WTC11 (cell line): ENCODE measurements around the gene TMEM238.

Experiments used
- CTCF ChIP-seq: fragments of 200-600 bp; IDR thresholded peaks from 2 replicates; pipeline ENCODE4 v1.8.0; 2022; ENCODE audit warnings: antibody characterized with exemption
- IRF1 ChIP-seq: sonication (generic); formaldehyde crosslinking; IDR thresholded peaks from 2 replicates; pipeline ENCODE4 v1.8.0; 2023; ENCODE audit warnings: missing genetic modification reagents
- NFATC4 ChIP-seq: fragments of 250-450 bp; sonication (Bioruptor Pico); IDR thresholded peaks from 2 replicates; pipeline ENCODE4 v1.9.0; 2021; ENCODE audit warnings: mild to moderate bottlenecking
- TF ChIP-seq, protein P1 (sequence below): sonication (generic); formaldehyde crosslinking; IDR thresholded peaks from 2 replicates; pipeline ENCODE4 v1.8.1; 2023; ENCODE audit warnings: mild to moderate bottlenecking, moderate library complexity, missing genetic modification reagents

DNA sequence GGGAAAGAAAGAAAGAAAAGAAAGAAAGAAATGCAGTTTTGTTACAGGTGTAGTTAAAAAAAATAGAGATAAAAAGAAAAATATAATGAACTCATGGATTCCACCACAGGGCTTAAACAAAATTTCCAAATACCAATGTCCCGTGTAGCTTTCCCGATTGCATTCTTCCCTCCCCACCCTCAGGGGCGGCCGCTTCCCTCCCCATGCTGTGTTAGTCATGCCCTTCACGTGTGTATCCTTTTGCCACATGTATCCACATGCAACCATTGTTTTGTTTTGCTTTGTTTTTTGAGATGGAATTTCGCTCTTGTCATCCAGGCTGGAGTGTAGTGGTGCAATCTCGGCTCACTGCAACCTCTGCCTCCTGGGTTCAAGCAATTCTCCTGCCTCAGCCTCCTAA lies 48.0 kb downstream of the TMEM238 start:
- TF ChIP-seq IRF1 (CRISPR knock-in tag), result no peak
- no peak for TF ChIP-seq CTCF
- no peak for TF ChIP-seq NFATC4 (CRISPR knock-in tag)
- TF ChIP-seq, protein P1, sequence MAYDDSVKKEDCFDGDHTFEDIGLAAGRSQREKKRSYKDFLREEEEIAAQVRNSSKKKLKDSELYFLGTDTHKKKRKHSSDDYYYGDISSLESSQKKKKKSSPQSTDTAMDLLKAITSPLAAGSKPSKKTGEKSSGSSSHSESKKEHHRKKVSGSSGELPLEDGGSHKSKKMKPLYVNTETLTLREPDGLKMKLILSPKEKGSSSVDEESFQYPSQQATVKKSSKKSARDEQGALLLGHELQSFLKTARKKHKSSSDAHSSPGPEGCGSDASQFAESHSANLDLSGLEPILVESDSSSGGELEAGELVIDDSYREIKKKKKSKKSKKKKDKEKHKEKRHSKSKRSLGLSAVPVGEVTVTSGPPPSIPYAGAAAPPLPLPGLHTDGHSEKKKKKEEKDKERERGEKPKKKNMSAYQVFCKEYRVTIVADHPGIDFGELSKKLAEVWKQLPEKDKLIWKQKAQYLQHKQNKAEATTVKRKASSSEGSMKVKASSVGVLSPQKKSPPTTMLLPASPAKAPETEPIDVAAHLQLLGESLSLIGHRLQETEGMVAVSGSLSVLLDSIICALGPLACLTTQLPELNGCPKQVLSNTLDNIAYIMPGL (CRISPR knock-in tag), result no peak
